DND-41 (cell line): ENCODE measurements around the gene TMEM19.

ENCODE experiments used
- CTCF ChIP-seq: IDR thresholded peaks from 2 replicates; pipeline ENCODE4 v1.5.1; 2012; ENCODE audit warnings: borderline replicate concordance, low read length, moderate library complexity, mild to moderate bottlenecking; ENCODE audit not compliant: poor library complexity, severe bottlenecking; ENCODE audit errors: extremely low read depth
- EZH2 ChIP-seq: IDR thresholded peaks from 3 replicates; pipeline ENCODE4 v1.6.1; 2012; ENCODE audit warnings: borderline replicate concordance, low read depth, mild to moderate bottlenecking, moderate library complexity, low read length, inconsistent platforms; ENCODE audit not compliant: severe bottlenecking

DNA sequence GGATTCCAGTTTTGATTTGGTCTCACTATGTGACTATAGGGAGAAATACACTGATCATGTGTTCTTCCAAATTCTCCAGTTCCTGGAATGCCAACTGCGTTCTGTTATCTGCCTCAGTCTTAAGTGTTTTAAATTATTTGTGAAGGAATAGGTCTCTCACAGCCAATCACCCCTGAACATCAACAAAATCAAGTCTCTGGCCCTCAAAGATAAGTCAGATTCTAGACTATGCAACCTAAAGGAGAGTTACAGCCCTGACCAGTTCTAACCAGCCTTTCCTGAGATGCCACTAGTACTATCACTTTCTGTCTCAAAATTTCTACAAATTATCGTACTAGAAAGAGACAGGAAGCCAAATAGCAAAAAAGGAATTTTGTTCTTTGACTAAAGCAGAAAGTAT lies 44.5 kb upstream of the TMEM19 start:
- TF ChIP-seq CTCF: no peak
- TF ChIP-seq EZH2: no peak
